ENCODE results near the gene CD300LG.

Gene CD300LG

DNA sequence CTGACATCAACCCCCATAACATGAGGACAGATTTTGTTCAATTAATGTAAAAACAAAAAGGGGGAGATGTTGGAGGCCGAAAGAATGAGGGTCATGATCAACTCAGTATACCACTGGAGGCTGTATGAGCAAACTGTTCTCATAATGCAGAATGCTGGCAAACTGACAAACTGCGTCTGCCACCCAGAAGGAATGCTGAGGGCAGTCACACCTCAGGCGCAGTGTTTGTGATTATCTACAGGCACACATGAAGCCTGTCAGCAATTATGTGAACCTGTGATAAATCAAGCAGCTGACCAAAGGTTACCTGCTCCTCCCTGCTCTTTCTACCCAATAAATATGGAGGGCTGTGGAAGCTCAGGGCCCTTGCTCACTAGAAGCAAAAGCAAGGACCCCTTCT, 27.3 kb downstream of the CD300LG start:
- ATAC-seq, result no peak
- TF ChIP-seq TOX (CRISPR knock-in tag; IDR thresholded peaks at IDR 0.05; ENCODE audit: borderline replicate concordance) (no peak), ZNF565 (CRISPR knock-in tag; conservative IDR thresholded peaks at IDR 0.05; ENCODE audit: low read depth) (no peak), ZFP3 (CRISPR knock-in tag; IDR thresholded peaks at IDR 0.05) (no peak), TCF4 (CRISPR knock-in tag; IDR thresholded peaks at IDR 0.05; ENCODE audit: borderline replicate concordance) (no peak), GLIS3 (CRISPR knock-in tag; IDR thresholded peaks at IDR 0.05) (no peak), ZC3H10 (CRISPR knock-in tag; IDR thresholded peaks at IDR 0.05) (no peak), ISL1 (CRISPR knock-in tag; IDR thresholded peaks at IDR 0.05) (no peak), ARNTL (CRISPR knock-in tag; IDR thresholded peaks at IDR 0.05; ENCODE audit: borderline replicate concordance, low read depth) (no peak), ZNF70 (CRISPR knock-in tag; IDR thresholded peaks at IDR 0.05) (no peak)
- TF ChIP-seq, protein P1, sequence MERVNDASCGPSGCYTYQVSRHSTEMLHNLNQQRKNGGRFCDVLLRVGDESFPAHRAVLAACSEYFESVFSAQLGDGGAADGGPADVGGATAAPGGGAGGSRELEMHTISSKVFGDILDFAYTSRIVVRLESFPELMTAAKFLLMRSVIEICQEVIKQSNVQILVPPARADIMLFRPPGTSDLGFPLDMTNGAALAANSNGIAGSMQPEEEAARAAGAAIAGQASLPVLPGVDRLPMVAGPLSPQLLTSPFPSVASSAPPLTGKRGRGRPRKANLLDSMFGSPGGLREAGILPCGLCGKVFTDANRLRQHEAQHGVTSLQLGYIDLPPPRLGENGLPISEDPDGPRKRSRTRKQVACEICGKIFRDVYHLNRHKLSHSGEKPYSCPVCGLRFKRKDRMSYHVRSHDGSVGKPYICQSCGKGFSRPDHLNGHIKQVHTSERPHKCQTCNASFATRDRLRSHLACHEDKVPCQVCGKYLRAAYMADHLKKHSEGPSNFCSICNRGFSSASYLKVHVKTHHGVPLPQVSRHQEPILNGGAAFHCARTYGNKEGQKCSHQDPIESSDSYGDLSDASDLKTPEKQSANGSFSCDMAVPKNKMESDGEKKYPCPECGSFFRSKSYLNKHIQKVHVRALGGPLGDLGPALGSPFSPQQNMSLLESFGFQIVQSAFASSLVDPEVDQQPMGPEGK (CRISPR knock-in tag; IDR thresholded peaks at IDR 0.05; ENCODE audit: borderline replicate concordance), result no peak
- TF ChIP-seq, protein P2, sequence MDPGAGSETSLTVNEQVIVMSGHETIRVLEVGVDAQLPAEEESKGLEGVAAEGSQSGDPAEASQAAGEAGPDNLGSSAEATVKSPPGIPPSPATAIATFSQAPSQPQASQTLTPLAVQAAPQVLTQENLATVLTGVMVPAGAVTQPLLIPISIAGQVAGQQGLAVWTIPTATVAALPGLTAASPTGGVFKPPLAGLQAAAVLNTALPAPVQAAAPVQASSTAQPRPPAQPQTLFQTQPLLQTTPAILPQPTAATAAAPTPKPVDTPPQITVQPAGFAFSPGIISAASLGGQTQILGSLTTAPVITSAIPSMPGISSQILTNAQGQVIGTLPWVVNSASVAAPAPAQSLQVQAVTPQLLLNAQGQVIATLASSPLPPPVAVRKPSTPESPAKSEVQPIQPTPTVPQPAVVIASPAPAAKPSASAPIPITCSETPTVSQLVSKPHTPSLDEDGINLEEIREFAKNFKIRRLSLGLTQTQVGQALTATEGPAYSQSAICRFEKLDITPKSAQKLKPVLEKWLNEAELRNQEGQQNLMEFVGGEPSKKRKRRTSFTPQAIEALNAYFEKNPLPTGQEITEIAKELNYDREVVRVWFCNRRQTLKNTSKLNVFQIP (CRISPR knock-in tag; IDR thresholded peaks at IDR 0.05; ENCODE audit: borderline replicate concordance, low read depth), result no peak
- TF ChIP-seq, protein P3, sequence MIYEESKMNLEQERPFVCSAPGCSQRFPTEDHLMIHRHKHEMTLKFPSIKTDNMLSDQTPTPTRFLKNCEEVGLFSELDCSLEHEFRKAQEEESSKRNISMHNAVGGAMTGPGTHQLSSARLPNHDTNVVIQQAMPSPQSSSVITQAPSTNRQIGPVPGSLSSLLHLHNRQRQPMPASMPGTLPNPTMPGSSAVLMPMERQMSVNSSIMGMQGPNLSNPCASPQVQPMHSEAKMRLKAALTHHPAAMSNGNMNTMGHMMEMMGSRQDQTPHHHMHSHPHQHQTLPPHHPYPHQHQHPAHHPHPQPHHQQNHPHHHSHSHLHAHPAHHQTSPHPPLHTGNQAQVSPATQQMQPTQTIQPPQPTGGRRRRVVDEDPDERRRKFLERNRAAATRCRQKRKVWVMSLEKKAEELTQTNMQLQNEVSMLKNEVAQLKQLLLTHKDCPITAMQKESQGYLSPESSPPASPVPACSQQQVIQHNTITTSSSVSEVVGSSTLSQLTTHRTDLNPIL (CRISPR knock-in tag; IDR thresholded peaks at IDR 0.05; ENCODE audit: low read depth), result no peak

DNA sequence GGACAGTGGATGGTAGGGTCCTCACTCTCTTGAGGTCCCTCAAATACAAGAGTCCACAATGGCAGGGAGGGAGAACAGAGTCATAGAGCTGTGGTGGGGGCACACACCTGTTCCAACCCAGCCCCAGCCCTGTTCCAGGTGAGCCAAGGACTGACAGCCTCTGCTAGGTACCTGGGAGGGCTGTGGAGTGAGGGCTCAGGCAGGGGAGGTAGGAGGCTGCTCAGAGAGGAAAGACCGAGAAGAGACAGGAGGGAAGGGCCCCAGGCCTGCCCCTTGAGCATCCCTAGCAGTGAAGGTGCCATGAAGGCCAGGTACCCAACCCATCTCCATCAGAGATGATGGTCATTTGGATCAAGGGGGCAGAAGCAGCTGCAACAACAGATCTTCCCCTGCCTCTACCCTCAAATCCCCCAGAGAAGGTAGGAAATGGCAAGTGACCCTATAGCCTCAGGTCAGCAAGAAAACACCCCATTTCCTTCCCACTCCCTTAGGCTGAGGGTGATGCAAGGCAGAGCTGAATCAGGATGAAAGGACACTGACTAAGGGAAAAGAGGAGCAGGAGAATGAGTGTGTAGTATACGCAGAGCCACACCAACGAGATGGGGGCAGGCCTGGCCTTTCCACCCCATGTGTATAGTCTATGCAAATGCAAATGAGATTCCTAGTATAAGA, 28.6 kb downstream of the CD300LG start:
- TF ChIP-seq BACH2 (CRISPR knock-in tag; IDR thresholded peaks at IDR 0.05; ENCODE audit: borderline replicate concordance), result no peak
- no peak for TF ChIP-seq ZC3H10 (CRISPR knock-in tag; IDR thresholded peaks at IDR 0.05)
- no peak for TF ChIP-seq ARNTL (CRISPR knock-in tag; IDR thresholded peaks at IDR 0.05; ENCODE audit: borderline replicate concordance, low read depth)
- no peak for TF ChIP-seq RARB (CRISPR knock-in tag; IDR thresholded peaks at IDR 0.05)
- no peak for TF ChIP-seq SNAI2 (CRISPR knock-in tag; IDR thresholded peaks at IDR 0.05)
- TF ChIP-seq, protein P1 (CRISPR knock-in tag; IDR thresholded peaks at IDR 0.05; ENCODE audit: borderline replicate concordance), result no peak
- no peak for ATAC-seq

DNA sequence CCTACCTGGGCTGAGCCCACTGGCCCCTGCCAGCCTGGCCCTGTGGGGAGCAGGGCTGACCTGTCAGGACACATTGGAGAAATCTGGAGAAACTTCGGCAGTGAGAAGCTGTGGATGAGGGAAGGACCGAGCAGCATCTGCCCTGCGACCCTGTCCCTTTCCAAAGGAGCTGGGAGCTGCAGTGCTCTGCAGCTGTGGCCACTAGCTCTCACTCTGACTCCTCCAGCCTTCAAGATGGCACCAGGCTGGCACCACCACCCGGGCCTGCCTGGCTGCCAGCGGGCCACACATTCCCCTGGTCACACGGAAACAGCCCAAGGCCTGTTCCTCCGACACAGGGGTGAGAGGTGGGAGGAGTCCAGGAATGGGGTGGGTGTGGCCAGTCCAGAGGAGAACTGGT, 30.1 kb downstream of the CD300LG start:
- no peak for ATAC-seq
- TF ChIP-seq ZNF565 (CRISPR knock-in tag; conservative IDR thresholded peaks at IDR 0.05; ENCODE audit: low read depth) (no peak), TOX (CRISPR knock-in tag; IDR thresholded peaks at IDR 0.05; ENCODE audit: borderline replicate concordance) (no peak), ZNF8 (CRISPR knock-in tag; IDR thresholded peaks at IDR 0.05) (no peak), ZFP3 (CRISPR knock-in tag; IDR thresholded peaks at IDR 0.05) (no peak), ZFP30 (CRISPR knock-in tag; IDR thresholded peaks at IDR 0.05) (no peak), ISL1 (CRISPR knock-in tag; IDR thresholded peaks at IDR 0.05) (no peak), ZNF70 (CRISPR knock-in tag; IDR thresholded peaks at IDR 0.05) (no peak), ESRRG (CRISPR knock-in tag; IDR thresholded peaks at IDR 0.05) (no peak), SNAI2 (CRISPR knock-in tag; IDR thresholded peaks at IDR 0.05) (no peak), TCF4 (CRISPR knock-in tag; IDR thresholded peaks at IDR 0.05; ENCODE audit: borderline replicate concordance) (no peak)
- TF ChIP-seq, protein P3 (CRISPR knock-in tag; IDR thresholded peaks at IDR 0.05; ENCODE audit: low read depth), result no peak
- TF ChIP-seq, protein P1 (CRISPR knock-in tag; IDR thresholded peaks at IDR 0.05; ENCODE audit: borderline replicate concordance), result no peak
- TF ChIP-seq, protein P4, sequence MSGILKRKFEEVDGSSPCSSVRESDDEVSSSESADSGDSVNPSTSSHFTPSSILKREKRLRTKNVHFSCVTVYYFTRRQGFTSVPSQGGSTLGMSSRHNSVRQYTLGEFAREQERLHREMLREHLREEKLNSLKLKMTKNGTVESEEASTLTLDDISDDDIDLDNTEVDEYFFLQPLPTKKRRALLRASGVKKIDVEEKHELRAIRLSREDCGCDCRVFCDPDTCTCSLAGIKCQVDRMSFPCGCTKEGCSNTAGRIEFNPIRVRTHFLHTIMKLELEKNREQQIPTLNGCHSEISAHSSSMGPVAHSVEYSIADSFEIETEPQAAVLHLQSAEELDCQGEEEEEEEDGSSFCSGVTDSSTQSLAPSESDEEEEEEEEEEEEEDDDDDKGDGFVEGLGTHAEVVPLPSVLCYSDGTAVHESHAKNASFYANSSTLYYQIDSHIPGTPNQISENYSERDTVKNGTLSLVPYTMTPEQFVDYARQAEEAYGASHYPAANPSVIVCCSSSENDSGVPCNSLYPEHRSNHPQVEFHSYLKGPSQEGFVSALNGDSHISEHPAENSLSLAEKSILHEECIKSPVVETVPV (CRISPR knock-in tag; IDR thresholded peaks at IDR 0.05), result no peak
- TF ChIP-seq, protein P5, sequence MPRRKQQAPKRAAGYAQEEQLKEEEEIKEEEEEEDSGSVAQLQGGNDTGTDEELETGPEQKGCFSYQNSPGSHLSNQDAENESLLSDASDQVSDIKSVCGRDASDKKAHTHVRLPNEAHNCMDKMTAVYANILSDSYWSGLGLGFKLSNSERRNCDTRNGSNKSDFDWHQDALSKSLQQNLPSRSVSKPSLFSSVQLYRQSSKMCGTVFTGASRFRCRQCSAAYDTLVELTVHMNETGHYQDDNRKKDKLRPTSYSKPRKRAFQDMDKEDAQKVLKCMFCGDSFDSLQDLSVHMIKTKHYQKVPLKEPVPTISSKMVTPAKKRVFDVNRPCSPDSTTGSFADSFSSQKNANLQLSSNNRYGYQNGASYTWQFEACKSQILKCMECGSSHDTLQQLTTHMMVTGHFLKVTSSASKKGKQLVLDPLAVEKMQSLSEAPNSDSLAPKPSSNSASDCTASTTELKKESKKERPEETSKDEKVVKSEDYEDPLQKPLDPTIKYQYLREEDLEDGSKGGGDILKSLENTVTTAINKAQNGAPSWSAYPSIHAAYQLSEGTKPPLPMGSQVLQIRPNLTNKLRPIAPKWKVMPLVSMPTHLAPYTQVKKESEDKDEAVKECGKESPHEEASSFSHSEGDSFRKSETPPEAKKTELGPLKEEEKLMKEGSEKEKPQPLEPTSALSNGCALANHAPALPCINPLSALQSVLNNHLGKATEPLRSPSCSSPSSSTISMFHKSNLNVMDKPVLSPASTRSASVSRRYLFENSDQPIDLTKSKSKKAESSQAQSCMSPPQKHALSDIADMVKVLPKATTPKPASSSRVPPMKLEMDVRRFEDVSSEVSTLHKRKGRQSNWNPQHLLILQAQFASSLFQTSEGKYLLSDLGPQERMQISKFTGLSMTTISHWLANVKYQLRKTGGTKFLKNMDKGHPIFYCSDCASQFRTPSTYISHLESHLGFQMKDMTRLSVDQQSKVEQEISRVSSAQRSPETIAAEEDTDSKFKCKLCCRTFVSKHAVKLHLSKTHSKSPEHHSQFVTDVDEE (CRISPR knock-in tag; IDR thresholded peaks at IDR 0.05), result no peak

All from SK-N-SH treated with all-trans-retinoic acid at 6 μM for 48 hours (cell line).